Neural cell (in vitro differentiated cells): Measurements from ENCODE around the gene ARHGAP9.

Source experiments
- EZH2 ChIP-seq: fragments of 200-600, 300-800 bp; shearing (Covaris generic), sonication (generic); IDR thresholded peaks from 2 replicates; pipeline ENCODE4 v1.6.1; 2014; ENCODE audit warnings: antibody characterized with exemption, low read length, borderline replicate concordance, mild to moderate bottlenecking; ENCODE audit not compliant: insufficient read depth, poor library complexity, severe bottlenecking
- TAF1 ChIP-seq: IDR thresholded peaks from 2 replicates; pipeline ENCODE4 v1.6.1; 2012; ENCODE audit warnings: low read depth
- TF ChIP-seq, protein P1 (sequence below): fragments of 450-650 bp; IDR thresholded peaks from 2 replicates; pipeline ENCODE4 v1.5.1; 2014; ENCODE audit warnings: antibody characterized with exemption, mild to moderate bottlenecking, moderate library complexity; ENCODE audit not compliant: poor library complexity, severe bottlenecking
- TF ChIP-seq, protein P2 (sequence below): IDR thresholded peaks from 2 replicates; pipeline ENCODE4 v1.6.1; 2012; ENCODE audit warnings: borderline replicate concordance

- TF ChIP-seq, protein P1, sequence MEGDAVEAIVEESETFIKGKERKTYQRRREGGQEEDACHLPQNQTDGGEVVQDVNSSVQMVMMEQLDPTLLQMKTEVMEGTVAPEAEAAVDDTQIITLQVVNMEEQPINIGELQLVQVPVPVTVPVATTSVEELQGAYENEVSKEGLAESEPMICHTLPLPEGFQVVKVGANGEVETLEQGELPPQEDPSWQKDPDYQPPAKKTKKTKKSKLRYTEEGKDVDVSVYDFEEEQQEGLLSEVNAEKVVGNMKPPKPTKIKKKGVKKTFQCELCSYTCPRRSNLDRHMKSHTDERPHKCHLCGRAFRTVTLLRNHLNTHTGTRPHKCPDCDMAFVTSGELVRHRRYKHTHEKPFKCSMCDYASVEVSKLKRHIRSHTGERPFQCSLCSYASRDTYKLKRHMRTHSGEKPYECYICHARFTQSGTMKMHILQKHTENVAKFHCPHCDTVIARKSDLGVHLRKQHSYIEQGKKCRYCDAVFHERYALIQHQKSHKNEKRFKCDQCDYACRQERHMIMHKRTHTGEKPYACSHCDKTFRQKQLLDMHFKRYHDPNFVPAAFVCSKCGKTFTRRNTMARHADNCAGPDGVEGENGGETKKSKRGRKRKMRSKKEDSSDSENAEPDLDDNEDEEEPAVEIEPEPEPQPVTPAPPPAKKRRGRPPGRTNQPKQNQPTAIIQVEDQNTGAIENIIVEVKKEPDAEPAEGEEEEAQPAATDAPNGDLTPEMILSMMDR: no peak
- no peak for TF ChIP-seq EZH2
- TF ChIP-seq, protein P2, sequence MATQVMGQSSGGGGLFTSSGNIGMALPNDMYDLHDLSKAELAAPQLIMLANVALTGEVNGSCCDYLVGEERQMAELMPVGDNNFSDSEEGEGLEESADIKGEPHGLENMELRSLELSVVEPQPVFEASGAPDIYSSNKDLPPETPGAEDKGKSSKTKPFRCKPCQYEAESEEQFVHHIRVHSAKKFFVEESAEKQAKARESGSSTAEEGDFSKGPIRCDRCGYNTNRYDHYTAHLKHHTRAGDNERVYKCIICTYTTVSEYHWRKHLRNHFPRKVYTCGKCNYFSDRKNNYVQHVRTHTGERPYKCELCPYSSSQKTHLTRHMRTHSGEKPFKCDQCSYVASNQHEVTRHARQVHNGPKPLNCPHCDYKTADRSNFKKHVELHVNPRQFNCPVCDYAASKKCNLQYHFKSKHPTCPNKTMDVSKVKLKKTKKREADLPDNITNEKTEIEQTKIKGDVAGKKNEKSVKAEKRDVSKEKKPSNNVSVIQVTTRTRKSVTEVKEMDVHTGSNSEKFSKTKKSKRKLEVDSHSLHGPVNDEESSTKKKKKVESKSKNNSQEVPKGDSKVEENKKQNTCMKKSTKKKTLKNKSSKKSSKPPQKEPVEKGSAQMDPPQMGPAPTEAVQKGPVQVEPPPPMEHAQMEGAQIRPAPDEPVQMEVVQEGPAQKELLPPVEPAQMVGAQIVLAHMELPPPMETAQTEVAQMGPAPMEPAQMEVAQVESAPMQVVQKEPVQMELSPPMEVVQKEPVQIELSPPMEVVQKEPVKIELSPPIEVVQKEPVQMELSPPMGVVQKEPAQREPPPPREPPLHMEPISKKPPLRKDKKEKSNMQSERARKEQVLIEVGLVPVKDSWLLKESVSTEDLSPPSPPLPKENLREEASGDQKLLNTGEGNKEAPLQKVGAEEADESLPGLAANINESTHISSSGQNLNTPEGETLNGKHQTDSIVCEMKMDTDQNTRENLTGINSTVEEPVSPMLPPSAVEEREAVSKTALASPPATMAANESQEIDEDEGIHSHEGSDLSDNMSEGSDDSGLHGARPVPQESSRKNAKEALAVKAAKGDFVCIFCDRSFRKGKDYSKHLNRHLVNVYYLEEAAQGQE: no peak
- TF ChIP-seq TAF1: no peak
Observed at GRCh38 chr12:57498132-57498502, 18.5 kb upstream of the ARHGAP9 start.
